Neuronal stem cell (in vitro differentiated cells): Measurements from ENCODE around the gene C4A.

Experiments
- DNase-seq: peaks from one replicate; pipeline ENCODE4 v3.0.0-alpha.2; 2013; ENCODE audit warnings: low spot score
- H2AFZ ChIP-seq: one replicate; pipeline ENCODE4 v1.6.1; 2013; ENCODE audit warnings: mild to moderate bottlenecking, low read length, inconsistent platforms
- H2AK5ac ChIP-seq: 2 replicates; pipeline ENCODE4 v1.6.1; 2013; ENCODE audit warnings: low read depth, mild to moderate bottlenecking, inconsistent platforms, low read length, moderate library complexity, mixed read lengths
- H2BK120ac ChIP-seq: 2 replicates; pipeline ENCODE4 v1.6.1; 2013; ENCODE audit warnings: low read depth, mild to moderate bottlenecking, inconsistent platforms, low read length, moderate library complexity, mixed read lengths
- H2BK12ac ChIP-seq: one replicate; pipeline ENCODE4 v1.6.1; 2013; ENCODE audit warnings: low read length, inconsistent platforms
- H2BK15ac ChIP-seq: 2 replicates; pipeline ENCODE4 v1.6.1; 2013; ENCODE audit warnings: mild to moderate bottlenecking, low read length, inconsistent platforms, mixed read lengths
- H2BK5ac ChIP-seq: one replicate; pipeline ENCODE4 v1.6.1; 2013; ENCODE audit warnings: inconsistent platforms, mild to moderate bottlenecking, low read length, moderate library complexity
- H3K14ac ChIP-seq: one replicate; pipeline ENCODE4 v1.6.1; 2013; ENCODE audit warnings: low read length, inconsistent platforms
- H3K18ac ChIP-seq: 2 replicates; pipeline ENCODE4 v1.6.1; 2013; ENCODE audit warnings: low read length, inconsistent platforms
- H3K23ac ChIP-seq: 2 replicates; pipeline ENCODE4 v1.6.1; 2013; ENCODE audit warnings: low read depth, mild to moderate bottlenecking, mixed read lengths, low read length, inconsistent platforms; ENCODE audit not compliant: poor library complexity
- H3K27ac ChIP-seq: replicated peaks from 3 replicates; pipeline ENCODE4 v1.5.1; 2013; ENCODE audit warnings: low read length, inconsistent platforms
- H3K27me3 ChIP-seq, 3 experiments: 2 replicates each; pipeline ENCODE4 v1.6.1; 2013; ENCODE audit warnings: low read length in 3 of 3, mild to moderate bottlenecking in 2 of 3, inconsistent platforms in 1 of 3, low read depth in 1 of 3, mixed read lengths in 1 of 3, moderate library complexity in 1 of 3; ENCODE audit not compliant: control insufficient read depth in 3 of 3, insufficient read depth in 3 of 3
- H3K36me3 ChIP-seq, 2 donors: replicated peaks in 1 of 2; 2 replicates each; pipeline ENCODE4 v1.6.1; 2013; ENCODE audit warnings: low read length in 2 of 2; ENCODE audit not compliant: control insufficient read depth in 2 of 2, insufficient read depth in 2 of 2
- H3K4ac ChIP-seq: 2 replicates; pipeline ENCODE4 v1.6.1; 2013; ENCODE audit warnings: inconsistent platforms, mild to moderate bottlenecking, low read length, moderate library complexity
- H3K4me1 ChIP-seq, 2 donors: 1 replicate in 1 of 2; 2 replicates in 1 of 2; pipeline ENCODE4 v1.6.1; 2013; ENCODE audit warnings: low read length in 2 of 2, low read depth in 1 of 2; ENCODE audit not compliant: control insufficient read depth in 2 of 2, insufficient read depth in 1 of 2
- H3K4me2 ChIP-seq: one replicate; pipeline ENCODE4 v1.6.1; 2013; ENCODE audit warnings: mild to moderate bottlenecking, low read length, inconsistent platforms; ENCODE audit not compliant: insufficient read depth, poor library complexity, severe bottlenecking
- H3K4me3 ChIP-seq, 2 donors: 2 replicates each; pipeline ENCODE4 v1.5.1; 2013; ENCODE audit warnings: low read length in 2 of 2, mild to moderate bottlenecking in 2 of 2, inconsistent platforms in 1 of 2, moderate library complexity in 1 of 2
- H3K79me1 ChIP-seq: one replicate; pipeline ENCODE4 v1.6.1; 2013; ENCODE audit warnings: low read depth, mild to moderate bottlenecking, inconsistent platforms, low read length, moderate library complexity
- H3K9ac ChIP-seq: one replicate; pipeline ENCODE4 v1.6.1; 2013; ENCODE audit warnings: mild to moderate bottlenecking, low read depth, low read length, inconsistent platforms; ENCODE audit not compliant: poor library complexity
- H3K9me3 ChIP-seq, 2 donors: replicated peaks in 1 of 2; 2 replicates each; pipeline versions ENCODE3 to v1.6.1; 2013; ENCODE audit warnings: low read length in 2 of 2, mild to moderate bottlenecking in 2 of 2, inconsistent platforms in 1 of 2, low read depth in 1 of 2, mixed read lengths in 1 of 2, moderate library complexity in 1 of 2; ENCODE audit not compliant: control insufficient read depth in 2 of 2, insufficient read depth in 1 of 2
- H4K8ac ChIP-seq: one replicate; pipeline ENCODE4 v1.6.1; 2013; ENCODE audit warnings: low read depth, mild to moderate bottlenecking, inconsistent platforms, low read length, moderate library complexity
- H4K91ac ChIP-seq: one replicate; pipeline ENCODE4 v1.6.1; 2013; ENCODE audit warnings: low read length, low read depth, mild to moderate bottlenecking, inconsistent platforms; ENCODE audit not compliant: poor library complexity
- WGBS, 2 donors: extraction: QIAGEN DNeasy Blood & Tissue Kit; methylation state at CpG; one replicate each; pipeline ENCODE4 v1.1.7; 2013; ENCODE audit warnings: missing lambda C conversion rate in 2 of 2, mixed read lengths in 1 of 2; ENCODE audit not compliant: insufficient read length in 2 of 2, insufficient replicate concordance in 1 of 2; ENCODE audit errors: extremely low coverage in 2 of 2; 5-methylcytosine and 5-hydroxymethylcytosine counted together

The C4A gene

GRCh38 chr6:31948306-31948705 lies 33.6 kb upstream of the C4A start:
- no peak for DNase-seq
- H4K8ac ChIP-seq = no peak overlapping the region
- no peak overlapping the region for H4K91ac ChIP-seq
- H3K14ac ChIP-seq = no peak overlapping the region
- no peak overlapping the region for H2AK5ac ChIP-seq
- H3K9ac ChIP-seq = no peak overlapping the region
- no peak overlapping the region for H2BK120ac ChIP-seq
- H3K36me3 ChIP-seq = peaks cover 22 to 32% of the 10 kb centered on the region in 2 donors
- peaks cover 4 to 15% of the 10 kb centered on the region in 2 donors for H3K4me1 ChIP-seq
- no peak overlapping the region for H3K4me2 ChIP-seq
- no peak overlapping the region for H3K4ac ChIP-seq
- no peaks in the 10 kb centered on the region for H3K79me1 ChIP-seq
- H3K4me3 ChIP-seq = no peak overlapping the region
- H3K18ac ChIP-seq = no peak overlapping the region
- no peak overlapping the region for H2BK12ac ChIP-seq
- no peak overlapping the region for H3K23ac ChIP-seq
- peaks cover 0 to 1% of the 10 kb centered on the region in 2 donors for H3K9me3 ChIP-seq
- no peak overlapping the region for H2AFZ ChIP-seq
- no peak overlapping the region for H3K27ac ChIP-seq
- H2BK15ac ChIP-seq = no peak overlapping the region
- no peak overlapping the region for H2BK5ac ChIP-seq
- WGBS, 2 donors = no CpG with 5 or more reads among the region's 5 CpGs
- peaks cover 0 to 7% (median 0%) of the 10 kb centered on the region in 3 experiments for H3K27me3 ChIP-seq

GRCh38 chr6:31948753-31949413 lies 33.0 kb upstream of the C4A start:
- Histone ChIP-seq H3K9ac (no peak overlapping the region), H4K8ac (no peak overlapping the region), H3K14ac (no peak overlapping the region), H2AFZ (no peak overlapping the region), H3K27ac (no peak overlapping the region), H3K36me3 (peaks cover 28 to 38% of the 10 kb centered on the region in 2 donors), H3K27me3 (peaks cover 0 to 2% (median 0%) of the 10 kb centered on the region in 3 experiments), H2BK12ac (no peak overlapping the region), H3K4me3 (no peak overlapping the region), H4K91ac (no peak overlapping the region), H3K4me2 (no peak overlapping the region), H3K79me1 (no peaks in the 10 kb centered on the region), H3K23ac (peak overlapping the region; percentile 68), H3K4me1 (peaks cover 4 to 15% of the 10 kb centered on the region in 2 donors), H3K18ac (no peak overlapping the region), H2BK5ac (no peak overlapping the region), H3K4ac (no peak overlapping the region), H3K9me3 (peaks cover 0 to 1% of the 10 kb centered on the region in 2 donors), H2BK15ac (no peak overlapping the region), H2BK120ac (no peak overlapping the region), H2AK5ac (no peak overlapping the region)
- no CpG with 5 or more reads among the region's 6 CpGs for WGBS, 2 donors
- no peak for DNase-seq

- H2BK5ac ChIP-seq = no peak overlapping the region
These were observed 31.8 kb upstream of the C4A start for GRCh38 chr6:31949926-31950548.

GRCh38 chr6:31952140-31952805 lies 29.6 kb upstream of the C4A start:
- H3K18ac ChIP-seq = no peak overlapping the region
- H2BK12ac ChIP-seq = no peak overlapping the region
- no peak overlapping the region for H3K4me2 ChIP-seq
- H2BK5ac ChIP-seq = no peak overlapping the region
- H3K9ac ChIP-seq = no peak overlapping the region
- no peak overlapping the region for H3K23ac ChIP-seq
- no peak overlapping the region for H3K4me3 ChIP-seq
- H3K79me1 ChIP-seq = no peaks in the 10 kb centered on the region
- no peaks in the 10 kb centered on the region for H3K27me3 ChIP-seq
- WGBS, 2 donors = no CpG with 5 or more reads among the region's 5 CpGs
- H2BK120ac ChIP-seq = no peak overlapping the region
- peaks cover 43 to 70% of the 10 kb centered on the region in 2 donors for H3K36me3 ChIP-seq
- H3K4ac ChIP-seq = no peak overlapping the region
- H3K9me3 ChIP-seq = no peaks in the 10 kb centered on the region
- DNase-seq = peak; percentile 53
- no peak overlapping the region for H2AFZ ChIP-seq
- H4K8ac ChIP-seq = no peak overlapping the region
- no peak overlapping the region for H2AK5ac ChIP-seq
- no peak overlapping the region for H4K91ac ChIP-seq
- no peak overlapping the region for H3K27ac ChIP-seq
- H3K14ac ChIP-seq = no peak overlapping the region
- no peaks in the 10 kb centered on the region for H3K4me1 ChIP-seq
- no peak overlapping the region for H2BK15ac ChIP-seq

More at GRCh38 chr6:31949926-31950548, 31.8 kb upstream of the C4A start:
- Histone ChIP-seq H3K18ac (no peak overlapping the region), H3K4me2 (no peak overlapping the region), H4K91ac (no peak overlapping the region), H3K9ac (no peak overlapping the region), H2BK120ac (no peak overlapping the region), H3K4ac (no peak overlapping the region), H3K4me3 (peak overlapping the region in 1 of 2 donors; percentile 29), H3K27me3 (no peaks in the 10 kb centered on the region), H2AK5ac (no peak overlapping the region), H2BK12ac (no peak overlapping the region), H3K36me3 (peaks cover 36 to 50% of the 10 kb centered on the region in 2 donors), H3K9me3 (peaks cover 0 to 1% of the 10 kb centered on the region in 2 donors), H3K4me1 (peaks cover 4 to 15% of the 10 kb centered on the region in 2 donors), H2BK15ac (no peak overlapping the region), H2AFZ (no peak overlapping the region), H3K79me1 (no peaks in the 10 kb centered on the region), H3K14ac (no peak overlapping the region), H3K23ac (no peak overlapping the region), H4K8ac (no peak overlapping the region), H3K27ac (no peak overlapping the region)
- WGBS, 2 donors = no CpG with 5 or more reads among the region's 7 CpGs
- no peak for DNase-seq
